Measurements from ENCODE around the gene PSMA5. TPM values are rescaled to one million over a fixed set of nuclear protein-coding genes. Genes with fewer than 3 reads are reported as not detected.

The PSMA5 gene
- total RNA-seq, 1 experiment from 2014 or later = 169 TPM

DNA sequence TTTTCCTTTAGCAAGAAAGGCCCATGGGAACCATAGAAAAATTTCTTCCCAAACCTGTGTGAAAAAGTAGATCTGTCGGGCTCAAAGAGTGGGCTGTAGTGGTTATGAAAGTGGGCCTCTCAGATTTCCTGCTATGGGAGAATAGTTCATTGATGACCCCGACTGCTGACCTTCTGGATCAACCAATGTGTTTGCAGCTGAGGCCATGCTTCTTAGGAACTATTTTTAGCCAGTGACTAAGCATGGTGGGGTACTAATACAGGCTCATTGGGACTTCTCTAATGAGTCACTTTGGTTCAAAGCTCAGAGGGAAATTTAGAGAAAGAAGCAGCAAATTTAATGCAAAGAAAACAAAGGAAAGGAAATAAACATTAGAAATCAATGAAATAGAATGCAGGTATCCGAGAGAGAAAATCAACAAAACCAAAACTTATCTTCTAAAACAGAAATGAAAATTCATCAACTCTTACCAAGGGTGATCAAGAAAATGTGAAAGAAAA, 12.6 kb upstream of the PSMA5 start:
- Histone ChIP-seq H3K9ac (ENCODE audit: low read length) (no peak overlapping the region), H3K27ac (ENCODE audit: low read depth, low read length) (no peak overlapping the region), H3K4me1 (ENCODE audit: control insufficient read depth in 1 of 2, insufficient read depth in 2 of 2, low read length in 2 of 2) (peaks cover 6 to 21% of the 10 kb centered on the region in 2 experiments), H3K79me2 (ENCODE audit: insufficient read depth, low read length) (no peaks in the 10 kb centered on the region), H3K36me3 (ENCODE audit: control insufficient read depth in 1 of 2, insufficient read depth in 2 of 2, low read length in 2 of 2) (no peaks in the 10 kb centered on the region), H4K20me1 (ENCODE audit: insufficient read depth) (no peaks in the 10 kb centered on the region), H3K27me3 (ENCODE audit: insufficient read depth, low read length) (no peaks in the 10 kb centered on the region), H3K4me2 (ENCODE audit: low read length) (peak overlapping the region; percentile 52), H2AFZ (ENCODE audit: low read depth, low read length, poor library complexity, severe bottlenecking) (peak overlapping the region; percentile 59), H3K9me3 (ENCODE audit: control insufficient read depth in 1 of 2, insufficient read depth in 1 of 2, low read depth in 1 of 2, low read length in 2 of 2) (peaks cover 0 to 3% of the 10 kb centered on the region in 2 experiments; a peak in 1 of 4 replicates), H3K4me3 (replicated peaks in 1 of 2; ENCODE audit: low read depth in 1 of 2, low read length in 2 of 2) (no peak overlapping the region), H3K9me2 (ENCODE audit: insufficient read depth) (no peaks in the 10 kb centered on the region)
- intact Hi-C loops (cut with micrococcal nuclease) = no loop called here
- POLR2A ChIA-PET = no interaction called here
- peak; percentile 80 for ATAC-seq
- no TSS peak for BruUV-seq (replicated peaks)
- CTCF ChIA-PET = no interaction called here
- DNase-seq (ENCODE audit: low read depth, low spot score) = peak; percentile 28
- RAD21 ChIA-PET (ENCODE audit: low non-redundant PET in 1 of 2, low total read pairs in 2 of 2, uncharacterized antibody in 2 of 2, unreplicated experiment in 2 of 2) = no interaction called here
- TF ChIP-seq, protein P1, sequence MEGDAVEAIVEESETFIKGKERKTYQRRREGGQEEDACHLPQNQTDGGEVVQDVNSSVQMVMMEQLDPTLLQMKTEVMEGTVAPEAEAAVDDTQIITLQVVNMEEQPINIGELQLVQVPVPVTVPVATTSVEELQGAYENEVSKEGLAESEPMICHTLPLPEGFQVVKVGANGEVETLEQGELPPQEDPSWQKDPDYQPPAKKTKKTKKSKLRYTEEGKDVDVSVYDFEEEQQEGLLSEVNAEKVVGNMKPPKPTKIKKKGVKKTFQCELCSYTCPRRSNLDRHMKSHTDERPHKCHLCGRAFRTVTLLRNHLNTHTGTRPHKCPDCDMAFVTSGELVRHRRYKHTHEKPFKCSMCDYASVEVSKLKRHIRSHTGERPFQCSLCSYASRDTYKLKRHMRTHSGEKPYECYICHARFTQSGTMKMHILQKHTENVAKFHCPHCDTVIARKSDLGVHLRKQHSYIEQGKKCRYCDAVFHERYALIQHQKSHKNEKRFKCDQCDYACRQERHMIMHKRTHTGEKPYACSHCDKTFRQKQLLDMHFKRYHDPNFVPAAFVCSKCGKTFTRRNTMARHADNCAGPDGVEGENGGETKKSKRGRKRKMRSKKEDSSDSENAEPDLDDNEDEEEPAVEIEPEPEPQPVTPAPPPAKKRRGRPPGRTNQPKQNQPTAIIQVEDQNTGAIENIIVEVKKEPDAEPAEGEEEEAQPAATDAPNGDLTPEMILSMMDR (IDR thresholded peaks at IDR 0.05 in 2 of 3, conservative IDR thresholded peaks at IDR 0.05 in 1 of 3; ENCODE audit: borderline replicate concordance in 1 of 3, insufficient read depth in 1 of 3, low read depth in 2 of 3, low read length in 2 of 3) = no peak
- TF ChIP-seq EGR1 (IDR thresholded peaks at IDR 0.05; ENCODE audit: low read depth) (no peak), JUND (IDR thresholded peaks at IDR 0.05) (peak; percentile 49; the same call in 1 of the 2 replicates), POLR2A (IDR thresholded peaks at IDR 0.05; ENCODE audit: borderline replicate concordance, extremely low read depth, insufficient read depth, insufficient read length) (no peak), TCF7L2 (IDR thresholded peaks at IDR 0.05; ENCODE audit: borderline replicate concordance, extremely low read depth, insufficient read depth, insufficient read length) (no peak), SRF (IDR thresholded peaks at IDR 0.05; ENCODE audit: low read depth) (no peak), ELF1 (IDR thresholded peaks at IDR 0.05; ENCODE audit: borderline replicate concordance, low read depth) (no peak), EZH2phosphoT487 (IDR thresholded peaks at IDR 0.05; ENCODE audit: borderline replicate concordance) (no peak), RAD21 (IDR thresholded peaks at IDR 0.05; ENCODE audit: low read depth) (no peak), SP1 (IDR thresholded peaks at IDR 0.05; ENCODE audit: low read depth) (peak; percentile 36; the same call in 1 of the 2 replicates), EZH2 (IDR thresholded peaks at IDR 0.05) (no peak), YY1 (IDR thresholded peaks at IDR 0.05; ENCODE audit: extremely low read depth, insufficient replicate concordance, low read depth, low read length) (no peak), ZNF274 (IDR thresholded peaks at IDR 0.05; ENCODE audit: low read depth, low read length) (no peak), SIN3A (IDR thresholded peaks at IDR 0.05; ENCODE audit: low read depth) (no peak), ZFX (IDR thresholded peaks at IDR 0.05) (no peak), POLR2AphosphoS5 (IDR thresholded peaks at IDR 0.05; ENCODE audit: low read depth, low read length) (no peak), CBX3 (IDR thresholded peaks at IDR 0.05; ENCODE audit: low read depth) (no peak)
- TF ChIP-seq, protein P2, sequence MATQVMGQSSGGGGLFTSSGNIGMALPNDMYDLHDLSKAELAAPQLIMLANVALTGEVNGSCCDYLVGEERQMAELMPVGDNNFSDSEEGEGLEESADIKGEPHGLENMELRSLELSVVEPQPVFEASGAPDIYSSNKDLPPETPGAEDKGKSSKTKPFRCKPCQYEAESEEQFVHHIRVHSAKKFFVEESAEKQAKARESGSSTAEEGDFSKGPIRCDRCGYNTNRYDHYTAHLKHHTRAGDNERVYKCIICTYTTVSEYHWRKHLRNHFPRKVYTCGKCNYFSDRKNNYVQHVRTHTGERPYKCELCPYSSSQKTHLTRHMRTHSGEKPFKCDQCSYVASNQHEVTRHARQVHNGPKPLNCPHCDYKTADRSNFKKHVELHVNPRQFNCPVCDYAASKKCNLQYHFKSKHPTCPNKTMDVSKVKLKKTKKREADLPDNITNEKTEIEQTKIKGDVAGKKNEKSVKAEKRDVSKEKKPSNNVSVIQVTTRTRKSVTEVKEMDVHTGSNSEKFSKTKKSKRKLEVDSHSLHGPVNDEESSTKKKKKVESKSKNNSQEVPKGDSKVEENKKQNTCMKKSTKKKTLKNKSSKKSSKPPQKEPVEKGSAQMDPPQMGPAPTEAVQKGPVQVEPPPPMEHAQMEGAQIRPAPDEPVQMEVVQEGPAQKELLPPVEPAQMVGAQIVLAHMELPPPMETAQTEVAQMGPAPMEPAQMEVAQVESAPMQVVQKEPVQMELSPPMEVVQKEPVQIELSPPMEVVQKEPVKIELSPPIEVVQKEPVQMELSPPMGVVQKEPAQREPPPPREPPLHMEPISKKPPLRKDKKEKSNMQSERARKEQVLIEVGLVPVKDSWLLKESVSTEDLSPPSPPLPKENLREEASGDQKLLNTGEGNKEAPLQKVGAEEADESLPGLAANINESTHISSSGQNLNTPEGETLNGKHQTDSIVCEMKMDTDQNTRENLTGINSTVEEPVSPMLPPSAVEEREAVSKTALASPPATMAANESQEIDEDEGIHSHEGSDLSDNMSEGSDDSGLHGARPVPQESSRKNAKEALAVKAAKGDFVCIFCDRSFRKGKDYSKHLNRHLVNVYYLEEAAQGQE (IDR thresholded peaks at IDR 0.05; ENCODE audit: low read depth) = no peak
- TF ChIP-seq, protein P3, sequence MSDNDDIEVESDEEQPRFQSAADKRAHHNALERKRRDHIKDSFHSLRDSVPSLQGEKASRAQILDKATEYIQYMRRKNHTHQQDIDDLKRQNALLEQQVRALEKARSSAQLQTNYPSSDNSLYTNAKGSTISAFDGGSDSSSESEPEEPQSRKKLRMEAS (IDR thresholded peaks at IDR 0.05) = peak; percentile 19; the same call in 1 of the 2 replicates
- TF ChIP-seq, protein P4, sequence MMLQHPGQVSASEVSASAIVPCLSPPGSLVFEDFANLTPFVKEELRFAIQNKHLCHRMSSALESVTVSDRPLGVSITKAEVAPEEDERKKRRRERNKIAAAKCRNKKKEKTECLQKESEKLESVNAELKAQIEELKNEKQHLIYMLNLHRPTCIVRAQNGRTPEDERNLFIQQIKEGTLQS (IDR thresholded peaks at IDR 0.05) = no peak
- TF ChIP-seq, protein P5, sequence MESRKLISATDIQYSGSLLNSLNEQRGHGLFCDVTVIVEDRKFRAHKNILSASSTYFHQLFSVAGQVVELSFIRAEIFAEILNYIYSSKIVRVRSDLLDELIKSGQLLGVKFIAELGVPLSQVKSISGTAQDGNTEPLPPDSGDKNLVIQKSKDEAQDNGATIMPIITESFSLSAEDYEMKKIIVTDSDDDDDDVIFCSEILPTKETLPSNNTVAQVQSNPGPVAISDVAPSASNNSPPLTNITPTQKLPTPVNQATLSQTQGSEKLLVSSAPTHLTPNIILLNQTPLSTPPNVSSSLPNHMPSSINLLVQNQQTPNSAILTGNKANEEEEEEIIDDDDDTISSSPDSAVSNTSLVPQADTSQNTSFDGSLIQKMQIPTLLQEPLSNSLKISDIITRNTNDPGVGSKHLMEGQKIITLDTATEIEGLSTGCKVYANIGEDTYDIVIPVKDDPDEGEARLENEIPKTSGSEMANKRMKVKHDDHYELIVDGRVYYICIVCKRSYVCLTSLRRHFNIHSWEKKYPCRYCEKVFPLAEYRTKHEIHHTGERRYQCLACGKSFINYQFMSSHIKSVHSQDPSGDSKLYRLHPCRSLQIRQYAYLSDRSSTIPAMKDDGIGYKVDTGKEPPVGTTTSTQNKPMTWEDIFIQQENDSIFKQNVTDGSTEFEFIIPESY (IDR thresholded peaks at IDR 0.05; ENCODE audit: extremely low read depth, insufficient replicate concordance, low read length) = no peak

Data from HCT116 (cell line).